GM12878 (cell line): ENCODE results near the gene SOX9.

Experiments used
- BRCA1 ChIP-seq: IDR thresholded peaks from 2 replicates; pipeline ENCODE4 v1.6.1; 2011; ENCODE audit warnings: low read depth, low read length, improper control_type of control experiment
- CHD1 ChIP-seq: IDR thresholded peaks from 2 replicates; pipeline ENCODE4 v1.6.1; 2012; ENCODE audit warnings: low read depth, low read length, improper control_type of control experiment
- CHD4 ChIP-seq: fragments of 200-600 bp; sonication (generic); IDR thresholded peaks from 2 replicates; pipeline ENCODE4 v1.6.1; 2016; ENCODE audit warnings: mild to moderate bottlenecking
- CTCF ChIP-seq, 3 experiments: IDR thresholded peaks in 2 of 3; conservative IDR thresholded peaks in 1 of 3; 2 replicates each; pipeline ENCODE4 v1.5.1; 2011; ENCODE audit warnings: low read depth in 3 of 3, low read length in 3 of 3, mild to moderate bottlenecking in 3 of 3, control low read depth in 2 of 3, moderate library complexity in 2 of 3, inconsistent platforms in 1 of 3, mixed read lengths in 1 of 3; ENCODE audit not compliant: control insufficient read depth in 2 of 3, insufficient read depth in 1 of 3; ENCODE audit errors: extremely low read depth in 1 of 3
- ETV6 ChIP-seq, 2 experiments: fragments of 450-650 bp in 1 of 2; IDR thresholded peaks in 1 of 2; conservative IDR thresholded peaks in 1 of 2; 2 replicates each; pipeline ENCODE4 v1.6.1; 2014; ENCODE audit warnings: antibody characterized with exemption in 1 of 2, borderline replicate concordance in 1 of 2, low read depth in 1 of 2, mild to moderate bottlenecking in 1 of 2, moderate library complexity in 1 of 2
- GABPA ChIP-seq: IDR thresholded peaks from 2 replicates; pipeline ENCODE4 v1.6.1; 2014; ENCODE audit warnings: antibody characterized with exemption, low read depth, mild to moderate bottlenecking, inconsistent platforms
- NBN ChIP-seq: fragments of 450-650 bp; IDR thresholded peaks from 2 replicates; pipeline ENCODE4 v1.6.1; 2016
- NFIC ChIP-seq: IDR thresholded peaks from 2 replicates; pipeline ENCODE4 v1.6.1; 2012; ENCODE audit warnings: low read depth, mild to moderate bottlenecking, inconsistent platforms, low read length, moderate library complexity
- PRDM15 ChIP-seq: fragments of 450-650 bp; formaldehyde crosslinking; IDR thresholded peaks from 2 replicates; pipeline ENCODE4 v1.4.0; 2020; ENCODE audit warnings: mild to moderate bottlenecking, moderate library complexity
- RAD21 ChIP-seq: IDR thresholded peaks from 2 replicates; pipeline ENCODE4 v1.6.1; 2011; ENCODE audit warnings: mild to moderate bottlenecking, low read depth, low read length, moderate library complexity; ENCODE audit not compliant: insufficient read depth
- REST ChIP-seq: IDR thresholded peaks from 2 replicates; pipeline ENCODE4 v1.6.1; 2012; ENCODE audit warnings: mild to moderate bottlenecking, low read depth, low read length
- RFX5 ChIP-seq: IDR thresholded peaks from 2 replicates; pipeline ENCODE4 v1.6.1; 2011; ENCODE audit warnings: low read depth, low read length, improper control_type of control experiment
- SUZ12 ChIP-seq: fragments of 200-600 bp; sonication (generic); IDR thresholded peaks from one replicate; pipeline ENCODE4 v1.6.1; 2018; ENCODE audit warnings: antibody characterized with exemption, mild to moderate bottlenecking; ENCODE audit not compliant: unreplicated experiment

- TF ChIP-seq NFIC: no peak
- TF ChIP-seq NBN: no peak
- TF ChIP-seq CHD4: no peak
- TF ChIP-seq GABPA: no peak
- no peak for TF ChIP-seq CTCF (IDR thresholded peaks at IDR 0.05 in 2 of 3, conservative IDR thresholded peaks at IDR 0.05 in 1 of 3; ENCODE audit: control insufficient read depth in 2 of 3, extremely low read depth in 1 of 3, insufficient read depth in 1 of 3, low read depth in 3 of 3, low read length in 3 of 3)
- TF ChIP-seq REST: no peak
- TF ChIP-seq RFX5: no peak
- no peak for TF ChIP-seq CHD1
- no peak for TF ChIP-seq ETV6 (conservative IDR thresholded peaks at IDR 0.05 in 1 of 2, IDR thresholded peaks at IDR 0.05 in 1 of 2; ENCODE audit: borderline replicate concordance in 1 of 2, low read depth in 1 of 2)
- TF ChIP-seq BRCA1: no peak
- TF ChIP-seq SUZ12: no peak
- no peak for TF ChIP-seq PRDM15 (CRISPR knock-in tag)
- TF ChIP-seq RAD21: no peak
Measured at GRCh38 chr17:72134608-72135394, 14.0 kb downstream of the SOX9 start.
